COLO829 (cell line): ENCODE measurements around the gene HSPA5.
A peak's percentile ranks its signal among the peaks of the same experiment; 100 is the strongest.
"Not testable (repeated sequence)": the region's sequence is repeated elsewhere in the genome, so short reads cannot be mapped to it uniquely, and the experiment has no call there.

Source experiments
- DNase-seq: peaks from one replicate; pipeline ENCODE4 v3.0.0; 2012; ENCODE audit warnings: low spot score

HSPA5 gene

GRCh38 chr9:125241000-125241862, at the start of gene HSPA5:
Gene HSPA5 (minus strand): TSS chr9:125241343. CDS start chr9:125241126, 217 bp downstream.
- peak; percentile 99 for DNase-seq

GRCh38 chr9:125286935-125287433, 45.8 kb upstream of the HSPA5 start:
- DNase-seq = not testable (repeated sequence)

- DNase-seq = peak; percentile 63
These were observed 43.7 kb upstream of the HSPA5 start for GRCh38 chr9:125284855-125285254.

GRCh38 chr9:125280945-125281344, 39.8 kb upstream of the HSPA5 start:
- no peak for DNase-seq

- no peak for DNase-seq
These were observed 36.3 kb upstream of the HSPA5 start for GRCh38 chr9:125277411-125277810.

- no peak for DNase-seq
These were observed 35.6 kb upstream of the HSPA5 start for GRCh38 chr9:125276771-125277170.

GRCh38 chr9:125272697-125273096, 31.6 kb upstream of the HSPA5 start:
- no peak for DNase-seq

- no peak for DNase-seq
These were observed 29.9 kb upstream of the HSPA5 start for GRCh38 chr9:125271081-125271480.

- DNase-seq = no peak
These were observed 27.9 kb upstream of the HSPA5 start for GRCh38 chr9:125269014-125269397.

- DNase-seq = no peak
These were observed 27.4 kb upstream of the HSPA5 start for GRCh38 chr9:125268394-125269013.

- not testable (repeated sequence) for DNase-seq
These were observed 22.9 kb upstream of the HSPA5 start for GRCh38 chr9:125264068-125264467.

GRCh38 chr9:125262294-125262991, 21.3 kb upstream of the HSPA5 start:
- DNase-seq = no peak

- DNase-seq = peak; percentile 97
These were observed 20.6 kb upstream of the HSPA5 start, which contains the start of gene GAPVD1 for GRCh38 chr9:125261501-125262293. Gene GAPVD1 (plus strand): TSS chr9:125261826. CDS start chr9:125298922, 37,096 bp downstream.

GRCh38 chr9:125260561-125260960, 19.4 kb upstream of the HSPA5 start:
- no peak for DNase-seq

GRCh38 chr9:125258832-125259534, 17.8 kb upstream of the HSPA5 start:
- no peak for DNase-seq

- DNase-seq = no peak
These were observed 17.1 kb upstream of the HSPA5 start for GRCh38 chr9:125258160-125258785.

- peak; percentile 17 for DNase-seq
These were observed 14.7 kb upstream of the HSPA5 start for GRCh38 chr9:125255781-125256391.

GRCh38 chr9:125254231-125254630, 13.1 kb upstream of the HSPA5 start:
- DNase-seq = no peak

GRCh38 chr9:125246261-125246667, 5.1 kb upstream of the HSPA5 start:
- no peak for DNase-seq

- DNase-seq = no peak
These were observed 2.7 kb upstream of the HSPA5 start for GRCh38 chr9:125243792-125244260.
